ENCODE data around the gene DPYD.

GRCh38 chr1:97572561-97572960 lies 348.3 kb downstream of the DPYD start:
- TF ChIP-seq POLR2A (IDR thresholded peaks at IDR 0.05) = no peak
- TF ChIP-seq CTCF (IDR thresholded peaks at IDR 0.05) = no peak
- TF ChIP-seq POLR2AphosphoS5 (IDR thresholded peaks at IDR 0.05) = no peak
- no peak for TF ChIP-seq EP300 (IDR thresholded peaks at IDR 0.05)

Data from sigmoid colon (tissue), 4 donors.